ENCODE measurements around the gene USP47. TPM values are rescaled to one million over a fixed set of nuclear protein-coding genes. Genes with fewer than 3 reads are reported as not detected.

The USP47 gene
- total and polyA plus RNA-seq, 7 donors, result 31.3 to 132 (median 78.9) TPM

GRCh38 chr11:11864803-11865202 is 23.0 kb downstream of the USP47 start:
- Histone ChIP-seq H3K36me3 (ENCODE audit: insufficient read depth in 1 of 2, low read depth in 1 of 2) (no peaks in the 10 kb centered on the region), H3K27me3 (ENCODE audit: insufficient read depth in 3 of 3, low read length in 2 of 3) (no peaks in the 10 kb centered on the region), H3K27ac (peak overlapping the region; percentile 61), H3K4me3 (no peak overlapping the region), H3K9me3 (peaks cover 11% of the 10 kb centered on the region), H3K4me1 (peaks cover 53% of the 10 kb centered on the region)
- ATAC-seq (no peak), DNase-seq (no peak)
- TF ChIP-seq CTCF (IDR thresholded peaks at IDR 0.05), result no peak
- WGBS, 3 donors, result 90 to 100% (median 97%) methylated on average over 1 of the region's 1 CpG
- intact Hi-C loops (cut with DNase I), result no loop called here

- Histone ChIP-seq H3K4me3 (no peak overlapping the region), H3K9me3 (peaks cover 11% of the 10 kb centered on the region), H3K27ac (peak overlapping the region; percentile 61), H3K4me1 (peaks cover 55% of the 10 kb centered on the region), H3K36me3 (ENCODE audit: insufficient read depth in 1 of 2, low read depth in 1 of 2) (no peaks in the 10 kb centered on the region), H3K27me3 (ENCODE audit: insufficient read depth in 3 of 3, low read length in 2 of 3) (no peaks in the 10 kb centered on the region)
- intact Hi-C loops (cut with DNase I), result no loop called here
- DNase-seq, result no peak
- TF ChIP-seq CTCF (IDR thresholded peaks at IDR 0.05), result no peak
- 63 to 78% (median 78%) methylated on average over 3 of the region's 3 CpGs for WGBS, 3 donors
- peak; percentile 57 to 77 (median 76) for ATAC-seq
Observed at GRCh38 chr11:11865449-11865848, 23.7 kb downstream of the USP47 start.

- DNase-seq (no peak), ATAC-seq (peak in 2 of 4 donors; percentile 15 to 22)
- Histone ChIP-seq H3K27me3 (ENCODE audit: insufficient read depth in 3 of 3, low read length in 2 of 3) (no peaks in the 10 kb centered on the region), H3K27ac (peak overlapping the region; percentile 43), H3K4me3 (no peak overlapping the region), H3K4me1 (peaks cover 57% of the 10 kb centered on the region), H3K9me3 (peaks cover 11% of the 10 kb centered on the region), H3K36me3 (ENCODE audit: insufficient read depth in 1 of 2, low read depth in 1 of 2) (no peaks in the 10 kb centered on the region)
- intact Hi-C loops (cut with DNase I), result no loop called here
- TF ChIP-seq CTCF (IDR thresholded peaks at IDR 0.05), result no peak
- 84 to 91% (median 89%) methylated on average over 1 of the region's 1 CpG for WGBS, 3 donors
Observed at GRCh38 chr11:11866203-11866602, 24.4 kb downstream of the USP47 start.

GRCh38 chr11:11867720-11868119 is 25.9 kb downstream of the USP47 start:
- H3K36me3 ChIP-seq (ENCODE audit: insufficient read depth in 1 of 2, low read depth in 1 of 2), result no peaks in the 10 kb centered on the region
- no peak overlapping the region for H3K4me3 ChIP-seq
- H3K4me1 ChIP-seq, result peaks cover 54% of the 10 kb centered on the region
- intact Hi-C loops (cut with DNase I), result no loop called here
- peaks cover 11% of the 10 kb centered on the region for H3K9me3 ChIP-seq
- DNase-seq (no peak), ATAC-seq (no peak)
- TF ChIP-seq CTCF (IDR thresholded peaks at IDR 0.05), result no peak
- no peak overlapping the region for H3K27ac ChIP-seq
- H3K27me3 ChIP-seq (ENCODE audit: insufficient read depth in 3 of 3, low read length in 2 of 3), result no peaks in the 10 kb centered on the region
- 52 to 93% (median 62%) methylated on average over 1 of the region's 1 CpG for WGBS, 3 donors

GRCh38 chr11:11871991-11872401 is 30.2 kb downstream of the USP47 start:
- peak in 2 of 4 donors; percentile 14 to 15 for ATAC-seq

More at GRCh38 chr11:11871991-11872401, 30.2 kb downstream of the USP47 start:
- intact Hi-C loops (cut with DNase I), result no loop called here
- TF ChIP-seq CTCF (IDR thresholded peaks at IDR 0.05), result no peak
- WGBS, 3 donors, result 53 to 59% (median 54%) methylated on average over 2 of the region's 2 CpGs
- Histone ChIP-seq H3K27ac (no peak overlapping the region), H3K36me3 (ENCODE audit: insufficient read depth in 1 of 2, low read depth in 1 of 2) (no peaks in the 10 kb centered on the region), H3K27me3 (ENCODE audit: insufficient read depth in 3 of 3, low read length in 2 of 3) (no peaks in the 10 kb centered on the region), H3K4me3 (no peak overlapping the region), H3K9me3 (peaks cover 2% of the 10 kb centered on the region), H3K4me1 (peaks cover 34% of the 10 kb centered on the region)
- no peak for DNase-seq

Measured in psoas muscle (tissue), 8 donors.